H1 (cell line): ENCODE data around the gene ARFGEF3. TPM values are rescaled to one million over a fixed set of nuclear protein-coding genes. Genes with fewer than 3 reads are reported as not detected.

Experiments
- ASH2L ChIP-seq: fragments of 200-600, 300-600 bp; sonication (generic); IDR thresholded peaks from one replicate; pipeline ENCODE4 v1.7.1; 2017; ENCODE audit warnings: low read length
- BCL11A ChIP-seq, 2 experiments: IDR thresholded peaks; one replicate each; pipeline ENCODE4 v1.6.1; 2011; ENCODE audit warnings: low read depth in 2 of 2, low read length in 2 of 2, mild to moderate bottlenecking in 2 of 2
- CHD1 ChIP-seq: IDR thresholded peaks from 2 replicates; pipeline ENCODE4 v1.6.1; 2012; ENCODE audit warnings: low read depth, low read length, improper control_type of control experiment
- CHD2 ChIP-seq: IDR thresholded peaks from 2 replicates; pipeline ENCODE4 v1.6.1; 2012; ENCODE audit warnings: low read length, improper control_type of control experiment
- CREB1 ChIP-seq: IDR thresholded peaks from 2 replicates; pipeline ENCODE4 v1.6.1; 2012; ENCODE audit warnings: inconsistent platforms
- CTBP2 ChIP-seq: IDR thresholded peaks from 2 replicates; pipeline ENCODE4 v1.7.0; 2011; ENCODE audit warnings: borderline replicate concordance, mild to moderate bottlenecking, moderate library complexity, mixed read lengths, low read length; ENCODE audit not compliant: insufficient read depth, insufficient read length
- CTCF ChIP-seq, 3 experiments: IDR thresholded peaks; 1 replicate in 2 of 3; 2 replicates in 1 of 3; pipeline versions ENCODE4 v1.5.1 to v1.6.1; 2011; ENCODE audit warnings: low read length in 3 of 3, mild to moderate bottlenecking in 3 of 3, inconsistent platforms in 2 of 3, low read depth in 1 of 3, moderate library complexity in 1 of 3; ENCODE audit not compliant: insufficient read depth in 1 of 3; ENCODE audit errors: control extremely low read depth in 1 of 3
- EZH2 ChIP-seq: fragments of 200-600 bp; sonication (generic); IDR thresholded peaks from 2 replicates; pipeline ENCODE4 v1.7.1; 2012; ENCODE audit warnings: low read depth, mild to moderate bottlenecking, moderate library complexity, low read length, inconsistent platforms; ENCODE audit not compliant: severe bottlenecking
- GABPA ChIP-seq: IDR thresholded peaks from 2 replicates; pipeline ENCODE4 v1.6.1; 2011; ENCODE audit warnings: mild to moderate bottlenecking, low read length, moderate library complexity, borderline replicate concordance; ENCODE audit not compliant: insufficient read depth
- HDAC2 ChIP-seq, 2 experiments: fragments of 300-600 bp in 1 of 2; sonication (generic) in 1 of 2; IDR thresholded peaks; 2 replicates each; pipeline ENCODE4 v1.6.1; 2011 to 2012; ENCODE audit warnings: low read depth in 2 of 2, low read length in 2 of 2, mild to moderate bottlenecking in 2 of 2, moderate library complexity in 2 of 2, borderline replicate concordance in 1 of 2, inconsistent platforms in 1 of 2
- HDAC6 ChIP-seq: IDR thresholded peaks from one replicate; pipeline ENCODE4 v1.7.1; 2012; ENCODE audit warnings: low read depth, mild to moderate bottlenecking, inconsistent platforms, low read length, moderate library complexity
- JUN ChIP-seq: IDR thresholded peaks from 2 replicates; pipeline ENCODE4 v1.6.1; 2011; ENCODE audit warnings: low read depth, mild to moderate bottlenecking, improper control_type of control experiment, low read length
- KDM5A ChIP-seq: fragments of 200-600 bp; IDR thresholded peaks from 2 replicates; pipeline ENCODE4 v1.7.1; 2012; ENCODE audit warnings: mild to moderate bottlenecking, low read length, inconsistent platforms, mixed read lengths
- PHF8 ChIP-seq: fragments of 200-600 bp; sonication (generic); conservative IDR thresholded peaks from 2 replicates; pipeline ENCODE4 v1.7.1; 2012; ENCODE audit warnings: low read depth, mild to moderate bottlenecking, inconsistent platforms, low read length, moderate library complexity
- POLR2A ChIP-seq, 2 experiments: IDR thresholded peaks; 1 replicate in 1 of 2; 2 replicates in 1 of 2; pipeline ENCODE4 v1.6.1; 2011; ENCODE audit warnings: low read depth in 2 of 2, low read length in 2 of 2, mild to moderate bottlenecking in 2 of 2; ENCODE audit errors: control extremely low read depth in 1 of 2
- SAP30 ChIP-seq: fragments of 300-600 bp; sonication (generic); IDR thresholded peaks from 2 replicates; pipeline ENCODE4 v1.7.1; 2012; ENCODE audit warnings: low read length, moderate library complexity, mild to moderate bottlenecking, inconsistent platforms; ENCODE audit not compliant: insufficient read depth, insufficient replicate concordance
- SP1 ChIP-seq: IDR thresholded peaks from 2 replicates; pipeline ENCODE4 v1.6.1; 2011; ENCODE audit warnings: low read depth, low read length
- USF2 ChIP-seq: IDR thresholded peaks from 2 replicates; pipeline ENCODE4 v1.6.1; 2011; ENCODE audit warnings: low read length, improper control_type of control experiment
- polyA plus RNA-seq, 7 experiments: library from polyadenylated mRNA; depleted of rRNA in 3 of 7; stranded (reverse) in 5 of 7; unstranded in 2 of 7; fragments of >200 nt in 5 of 7; fragments of 200-250 nt in 2 of 7; gene quantifications; 1 replicate in 5 of 7; 2 replicates in 1 of 7; 4 replicates in 1 of 7; pipeline versions ENCODE4 v1.2.1 to v1.2.3, GENCODE V29; 2011 to 2013; ENCODE audit warnings: missing spikeins in 2 of 7, mixed read lengths in 2 of 7
- total RNA-seq: library from RNA; stranded (reverse); fragmentation: NEBNext Ultra II Directional; extraction: Animal tissue kit (Norgen Biotek cat#: 25700); gene quantifications from 2 replicates; pipeline ENCODE4 v1.2.1, GENCODE V29; 2021
- TF ChIP-seq, protein P1 (sequence below): IDR thresholded peaks from 2 replicates; pipeline ENCODE4 v1.6.1; 2012; ENCODE audit warnings: low read length, inconsistent platforms

The ARFGEF3 gene
- total and polyA plus RNA-seq, 2 of the 8 experiments (the other 6 are each of a cell fraction or from before 2014, with no cell fraction given), result 5.8 to 23.2 TPM

DNA sequence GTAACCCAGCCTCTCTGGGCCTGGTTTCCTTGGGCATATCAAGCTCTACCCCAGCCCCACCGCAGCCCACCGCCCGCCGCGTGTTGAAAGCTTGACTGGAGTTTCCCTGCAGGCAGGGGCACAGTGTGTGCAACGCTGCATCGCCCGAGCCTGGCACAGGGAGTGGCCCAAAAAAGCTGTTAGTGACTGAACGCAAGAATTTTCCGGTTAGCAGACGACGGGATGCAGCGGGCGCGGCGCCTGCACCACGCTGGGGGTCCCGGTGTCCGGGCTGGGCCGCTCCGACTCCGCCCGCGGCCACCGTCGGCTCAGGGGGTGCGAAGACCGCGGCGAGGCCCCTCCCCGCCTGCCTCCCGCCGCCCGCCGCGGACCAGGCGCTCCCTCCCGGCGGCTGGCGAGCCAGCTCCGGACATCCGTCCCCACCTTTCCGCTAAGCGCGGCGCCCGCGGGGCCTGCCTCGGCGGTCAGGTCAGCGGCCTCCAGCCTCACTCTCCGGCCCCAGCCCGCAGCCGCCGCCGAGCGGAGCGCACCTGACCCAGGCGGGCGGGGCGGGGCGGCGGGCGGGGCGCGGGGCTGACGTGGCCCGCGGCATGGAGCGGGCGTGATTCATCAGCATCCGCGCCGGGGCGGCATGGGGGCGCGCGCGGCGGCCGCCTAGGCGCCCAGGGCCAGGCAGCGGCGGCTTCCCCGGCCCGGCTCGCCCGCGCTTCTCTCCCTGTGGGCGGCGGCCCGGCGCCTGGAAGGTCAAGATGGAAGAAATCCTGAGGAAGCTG, at the start of gene ARFGEF3 (continued):
- TF ChIP-seq CTCF (IDR thresholded peaks at IDR 0.05; ENCODE audit: control extremely low read depth in 1 of 3, insufficient read depth in 1 of 3, low read depth in 1 of 3, low read length in 3 of 3) (no peak), BCL11A (IDR thresholded peaks at IDR 0.05; ENCODE audit: low read depth in 2 of 2, low read length in 2 of 2) (no peak), USF2 (no peak), POLR2A (IDR thresholded peaks at IDR 0.05; ENCODE audit: control extremely low read depth in 1 of 2, low read depth in 2 of 2, low read length in 2 of 2) (no peak), CHD1 (no peak), CTBP2 (no peak), HDAC6 (no peak), JUN (no peak), KDM5A (no peak), CREB1 (no peak), ASH2L (no peak), SP1 (no peak), HDAC2 (IDR thresholded peaks at IDR 0.05; ENCODE audit: borderline replicate concordance in 1 of 2, low read depth in 2 of 2, low read length in 2 of 2) (0 out of 4 replicates have a peak, but pooled peaks of 1 of the 2 experiments have one; percentile 22), SAP30 (no peak), PHF8 (peak; percentile 38; the same call in 1 of the 2 replicates), EZH2 (no peak), GABPA (no peak), CHD2 (no peak)
- TF ChIP-seq, protein P1, sequence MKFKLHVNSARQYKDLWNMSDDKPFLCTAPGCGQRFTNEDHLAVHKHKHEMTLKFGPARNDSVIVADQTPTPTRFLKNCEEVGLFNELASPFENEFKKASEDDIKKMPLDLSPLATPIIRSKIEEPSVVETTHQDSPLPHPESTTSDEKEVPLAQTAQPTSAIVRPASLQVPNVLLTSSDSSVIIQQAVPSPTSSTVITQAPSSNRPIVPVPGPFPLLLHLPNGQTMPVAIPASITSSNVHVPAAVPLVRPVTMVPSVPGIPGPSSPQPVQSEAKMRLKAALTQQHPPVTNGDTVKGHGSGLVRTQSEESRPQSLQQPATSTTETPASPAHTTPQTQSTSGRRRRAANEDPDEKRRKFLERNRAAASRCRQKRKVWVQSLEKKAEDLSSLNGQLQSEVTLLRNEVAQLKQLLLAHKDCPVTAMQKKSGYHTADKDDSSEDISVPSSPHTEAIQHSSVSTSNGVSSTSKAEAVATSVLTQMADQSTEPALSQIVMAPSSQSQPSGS, result no peak
